HG03097 (cell line): ENCODE measurements around the gene SUPT20HL2.
"Not testable (repeated sequence)": the region's sequence is repeated elsewhere in the genome, so short reads cannot be mapped to it uniquely, and the experiment has no call there.

ENCODE experiments used
- ATAC-seq: cut with Tn5 transposase; IDR thresholded peaks from one replicate; pipeline ENCODE4 v1.9.1; 2021; ENCODE audit not compliant: unreplicated experiment, low FRiP score

The SUPT20HL2 gene

DNA sequence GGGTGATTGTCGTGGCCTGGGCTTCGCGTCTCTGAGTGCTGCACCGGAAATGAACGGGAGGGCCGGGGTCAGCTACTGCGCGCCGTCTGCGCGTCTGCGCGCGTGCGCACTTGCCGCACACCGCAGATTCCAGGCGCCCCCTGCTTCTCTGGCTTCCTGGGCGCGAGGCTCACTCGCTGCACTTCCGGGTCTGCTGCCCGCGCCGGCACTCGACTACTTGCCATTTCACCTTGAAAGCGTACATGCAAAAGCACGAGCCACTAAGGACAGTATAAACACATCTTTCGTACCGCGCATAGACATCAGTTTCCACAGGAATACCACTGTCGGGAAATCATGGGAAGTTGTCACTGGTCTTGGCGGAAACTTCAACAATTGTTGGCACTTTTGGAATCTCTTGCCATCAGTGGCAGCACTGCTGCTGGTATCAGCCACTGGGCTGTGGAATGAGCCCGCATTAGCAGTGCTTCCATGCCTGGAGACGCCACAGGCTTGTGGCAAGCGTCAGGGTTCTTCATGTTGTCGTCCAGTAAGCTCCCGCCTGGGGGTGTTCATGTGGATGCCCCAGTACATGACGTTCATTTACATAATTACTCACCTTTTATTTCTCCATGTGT is at the start of gene SUPT20HL2:
TSS of gene SUPT20HL2 (minus strand) at position 51 of the 617 bp plus-strand sequence. CDS start 754 bp downstream, outside the sequence.
- ATAC-seq: no peak

DNA sequence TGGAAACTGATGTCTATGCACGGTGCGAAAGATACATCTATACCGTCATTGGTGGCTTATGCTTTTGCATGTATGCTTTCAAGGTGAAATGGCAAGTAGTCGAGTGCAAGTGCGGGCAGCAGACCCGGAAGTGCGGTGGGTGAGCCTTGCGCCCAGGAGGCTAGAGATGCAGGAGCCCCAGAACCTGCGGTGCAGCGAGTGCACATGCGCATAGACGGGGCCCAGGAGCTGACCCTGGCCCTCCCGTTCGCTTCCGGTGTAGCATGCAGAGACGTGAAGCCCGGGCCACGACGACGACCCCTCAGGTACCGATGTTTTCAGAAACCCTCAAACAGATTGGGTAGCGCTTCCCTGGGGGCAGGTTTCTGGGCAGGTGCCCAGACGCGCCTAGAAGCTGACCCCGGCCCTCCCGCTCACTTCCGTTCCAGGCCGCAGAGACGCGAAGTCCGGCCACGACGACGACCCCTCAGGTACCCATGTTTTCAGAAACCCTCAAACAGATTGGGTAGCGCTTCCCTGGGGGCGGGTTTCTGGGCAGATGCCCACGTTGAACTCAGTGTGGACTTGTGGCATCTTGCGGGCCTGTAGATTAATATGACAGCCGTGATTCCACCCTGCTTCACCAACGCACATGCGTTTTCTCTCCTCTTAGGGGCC is 48.3 kb upstream of the SUPT20HL2 start:
- not testable (repeated sequence) for ATAC-seq

DNA sequence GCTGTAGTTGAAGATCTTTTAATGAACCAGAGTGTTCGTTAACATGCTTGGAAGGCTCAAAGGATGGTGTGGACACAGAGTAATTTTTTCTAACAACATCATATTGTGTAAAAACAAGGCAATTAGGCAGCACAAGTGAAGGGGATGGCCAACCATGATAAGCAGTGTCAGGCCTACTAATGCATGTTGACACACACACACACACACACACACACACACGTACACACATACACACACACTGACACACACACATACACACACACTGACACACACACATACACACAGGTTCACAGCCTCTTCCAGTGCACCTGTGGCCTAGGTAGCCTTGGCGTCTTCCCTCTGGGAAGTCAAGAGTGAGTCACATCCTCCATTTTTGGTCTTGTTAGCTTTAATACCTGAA is 46.4 kb upstream of the SUPT20HL2 start, which contains the start of gene SUPT20HL1:
TSS of gene SUPT20HL1 (plus strand) at position 368 of the 400 bp plus-strand sequence. CDS start 2,122 bp downstream, outside the sequence.
- ATAC-seq: no peak

DNA sequence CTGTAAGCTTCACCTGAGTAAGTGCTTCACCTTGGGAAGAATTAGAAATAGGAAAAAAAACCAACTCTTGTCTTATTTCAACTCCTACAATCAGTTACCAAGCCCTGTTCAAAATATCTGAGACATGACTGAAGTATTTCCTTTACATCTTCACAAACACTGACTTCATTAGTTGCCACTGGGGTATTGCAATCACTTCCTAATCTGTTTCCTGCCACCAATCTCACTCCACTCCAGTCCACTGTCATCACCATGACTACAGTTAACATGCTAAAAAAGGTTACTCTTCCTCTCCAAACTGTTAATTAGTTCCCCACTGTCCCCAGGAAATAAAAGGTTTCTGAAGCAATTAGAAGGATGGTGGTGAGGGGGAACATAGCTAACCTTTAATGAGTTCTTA is 43.2 kb upstream of the SUPT20HL2 start:
- no peak for ATAC-seq

DNA sequence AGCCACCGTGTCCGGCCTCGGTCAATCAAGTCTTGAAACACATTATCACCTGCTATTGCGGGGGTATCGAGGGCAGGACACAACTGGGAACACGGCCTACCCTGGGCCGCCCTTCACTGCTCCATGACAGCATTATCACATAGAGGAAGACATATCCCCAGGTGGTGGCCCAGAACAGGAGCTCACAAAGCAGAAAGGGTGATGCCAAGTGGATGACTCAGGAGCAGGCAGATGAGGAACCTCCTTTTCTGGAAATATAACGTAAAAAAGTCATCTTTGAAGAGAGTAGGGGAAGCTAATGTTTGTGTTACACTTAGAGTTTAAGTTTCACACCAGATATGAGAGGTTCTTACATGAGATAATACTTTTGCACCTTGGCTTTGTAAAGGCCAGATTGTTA is 41.2 kb upstream of the SUPT20HL2 start:
- no peak for ATAC-seq

DNA sequence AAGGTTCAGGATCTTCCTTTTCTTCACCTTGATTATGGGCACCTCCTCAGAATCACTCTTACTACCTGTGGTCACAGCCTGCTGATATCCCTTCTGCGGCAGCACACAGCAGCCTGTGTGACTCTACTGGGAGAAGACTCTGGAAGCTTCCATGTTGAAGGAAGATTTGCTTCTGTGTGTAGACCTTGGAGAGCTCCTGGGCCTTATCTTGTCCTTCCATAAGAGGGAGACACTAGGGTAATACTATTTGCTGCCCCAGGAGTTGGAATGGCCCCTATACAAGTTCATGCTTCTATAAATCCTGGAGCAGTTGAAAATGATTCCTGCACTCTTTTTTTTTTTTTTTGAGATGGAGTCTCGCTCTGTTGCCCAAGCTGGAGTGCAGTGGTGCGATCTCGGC is 36.3 kb upstream of the SUPT20HL2 start:
- ATAC-seq: no peak

DNA sequence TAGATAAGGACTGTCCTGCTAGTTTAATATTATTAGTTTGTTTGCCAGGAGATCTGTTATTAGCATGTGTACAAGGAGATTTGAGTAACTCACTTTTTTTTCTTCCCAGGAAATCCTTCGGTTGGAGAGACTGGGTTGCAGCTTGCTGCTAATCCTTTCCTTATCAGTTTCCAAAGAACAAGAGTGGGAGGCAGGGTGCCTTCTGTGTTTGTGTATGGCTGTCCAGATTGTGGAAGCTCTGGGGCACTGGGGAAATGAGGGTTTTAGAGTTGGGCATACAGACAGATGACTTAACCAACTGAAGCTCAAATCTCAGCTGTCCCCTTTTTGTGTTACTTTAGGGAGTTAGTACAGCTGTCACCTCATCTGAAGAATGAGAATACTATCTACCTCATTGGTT is 34.0 kb upstream of the SUPT20HL2 start:
- ATAC-seq: no peak

DNA sequence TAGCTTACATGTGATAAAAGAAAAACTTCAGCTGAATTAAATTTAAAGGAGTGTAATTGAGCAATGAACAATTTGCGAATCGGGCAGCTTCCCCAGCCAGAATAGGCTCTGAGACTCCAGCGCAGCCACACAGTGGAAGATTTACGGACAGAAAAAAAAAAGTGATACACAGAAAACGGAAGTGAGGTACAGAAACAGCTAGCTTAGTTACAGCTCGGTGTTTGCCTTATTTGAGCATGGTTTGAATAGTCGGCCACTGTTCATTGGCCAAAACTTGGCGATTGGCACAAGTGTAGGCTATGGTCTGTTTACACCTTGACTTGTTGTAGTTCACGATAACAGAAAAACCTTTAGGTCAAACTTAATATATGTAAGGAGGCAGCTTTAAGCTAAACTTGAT is 29.9 kb upstream of the SUPT20HL2 start:
- peak; percentile 79 for ATAC-seq

DNA sequence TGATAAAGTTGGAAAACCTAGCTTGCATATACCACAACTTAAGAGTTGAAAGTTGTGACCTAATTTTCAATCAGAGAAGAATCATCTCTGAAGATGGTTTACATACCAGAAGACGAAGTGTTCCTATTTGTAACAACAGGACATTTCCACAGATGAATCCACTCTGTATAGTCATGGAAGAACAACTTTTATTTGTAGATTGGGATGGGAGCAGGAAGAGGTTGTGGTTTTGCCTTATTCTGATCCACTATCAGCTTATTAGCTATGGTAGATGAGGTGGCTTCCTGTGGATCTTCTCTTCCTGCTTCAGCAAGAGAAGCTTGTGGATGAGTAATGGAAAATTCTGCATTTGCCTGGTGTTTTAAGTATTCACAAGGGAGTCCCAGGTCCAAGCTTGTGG is 27.9 kb upstream of the SUPT20HL2 start:
- no peak for ATAC-seq

DNA sequence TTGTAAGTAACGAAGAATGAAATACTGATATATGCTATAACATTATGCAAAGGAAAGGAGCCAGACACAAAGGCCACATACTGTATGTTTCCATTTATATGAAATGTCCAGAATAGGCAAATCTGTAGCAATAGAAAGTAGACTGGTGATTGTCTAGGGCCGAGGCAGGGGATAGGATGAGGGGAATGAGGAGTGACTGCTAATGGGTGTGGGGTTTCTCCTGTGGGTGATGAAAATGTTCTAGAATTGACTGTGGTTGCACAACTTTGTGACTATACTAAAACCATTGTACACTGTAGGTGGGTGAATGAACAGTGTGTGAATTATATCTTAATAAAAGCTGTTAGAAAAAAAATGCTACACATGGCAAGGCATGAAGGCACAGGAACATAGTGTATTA is 26.6 kb upstream of the SUPT20HL2 start:
- no peak for ATAC-seq

DNA sequence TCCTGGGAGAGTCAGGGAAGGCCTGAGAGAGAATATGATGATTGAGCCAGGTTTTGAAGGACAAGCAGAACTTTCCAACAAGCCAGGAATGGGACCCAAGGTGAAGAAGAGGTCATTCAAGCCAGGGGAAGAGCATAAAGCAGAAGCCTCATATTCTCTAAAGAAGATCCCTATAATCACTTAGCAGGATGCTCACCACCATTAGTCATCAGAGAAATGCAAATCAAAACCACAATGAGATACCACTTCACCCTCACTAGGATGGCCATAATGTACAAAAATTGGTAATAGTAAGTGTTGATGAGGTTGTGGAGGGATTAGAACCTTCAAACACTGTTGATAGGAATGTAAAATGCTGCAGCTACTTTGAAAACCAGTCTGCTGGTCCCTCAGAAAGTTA is 26.0 kb upstream of the SUPT20HL2 start:
- ATAC-seq: no peak

DNA sequence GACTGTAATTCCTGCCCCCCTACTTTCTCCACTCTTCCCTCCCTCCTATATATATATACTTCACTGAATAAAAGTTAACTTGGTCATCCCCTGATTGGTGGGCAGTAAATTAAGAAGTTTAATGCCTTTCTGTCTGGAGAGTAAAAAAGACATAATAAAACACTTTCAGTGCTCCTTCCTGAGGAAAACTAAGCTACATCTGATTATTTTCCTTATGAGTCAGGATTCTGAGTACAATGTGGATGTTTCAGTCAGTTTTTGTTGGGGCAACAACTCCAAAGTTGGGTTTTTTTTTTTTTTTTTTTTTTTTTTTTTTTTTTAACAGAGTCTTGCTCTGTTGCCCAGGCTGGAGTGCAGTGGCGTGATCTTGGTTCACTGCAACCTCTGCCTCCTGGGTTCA is 22.0 kb upstream of the SUPT20HL2 start:
- no peak for ATAC-seq

DNA sequence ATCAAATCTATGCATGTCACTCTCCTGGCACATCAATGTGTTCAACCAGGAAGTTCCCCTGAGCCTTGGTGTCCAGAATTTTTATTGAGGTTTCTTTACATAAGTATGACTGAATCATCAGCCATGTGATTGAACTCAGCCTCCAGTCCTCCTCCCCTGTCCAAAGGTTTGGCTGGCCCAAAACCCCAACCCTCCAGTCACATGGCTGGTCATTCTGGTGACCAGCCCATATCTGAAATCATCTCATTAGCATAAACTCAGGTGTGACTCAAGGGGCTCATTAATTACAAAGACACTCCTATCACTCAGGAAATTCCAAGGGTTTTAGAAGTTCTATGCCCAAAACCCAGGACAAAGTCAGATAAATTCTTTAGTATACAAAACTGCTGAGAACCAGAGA is 20.6 kb upstream of the SUPT20HL2 start:
- no peak for ATAC-seq

DNA sequence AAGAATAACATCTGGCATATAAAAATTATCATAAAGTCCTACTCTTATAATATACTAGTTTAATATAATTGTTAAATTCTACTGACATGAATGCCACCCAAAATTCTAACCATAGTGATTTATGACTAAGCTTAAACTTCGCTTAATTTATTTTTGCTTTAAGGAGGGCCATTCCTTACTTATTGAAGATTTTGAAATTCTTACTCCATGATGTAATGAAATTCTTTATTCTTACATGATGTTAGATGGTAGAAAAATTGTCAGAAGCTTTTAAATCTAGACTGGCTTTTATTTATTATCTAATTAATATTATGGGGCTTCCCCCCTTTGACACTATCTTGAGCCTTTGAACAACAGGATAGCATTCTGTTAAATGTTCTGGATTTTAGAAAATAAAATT is 19.5 kb upstream of the SUPT20HL2 start:
- ATAC-seq: no peak

DNA sequence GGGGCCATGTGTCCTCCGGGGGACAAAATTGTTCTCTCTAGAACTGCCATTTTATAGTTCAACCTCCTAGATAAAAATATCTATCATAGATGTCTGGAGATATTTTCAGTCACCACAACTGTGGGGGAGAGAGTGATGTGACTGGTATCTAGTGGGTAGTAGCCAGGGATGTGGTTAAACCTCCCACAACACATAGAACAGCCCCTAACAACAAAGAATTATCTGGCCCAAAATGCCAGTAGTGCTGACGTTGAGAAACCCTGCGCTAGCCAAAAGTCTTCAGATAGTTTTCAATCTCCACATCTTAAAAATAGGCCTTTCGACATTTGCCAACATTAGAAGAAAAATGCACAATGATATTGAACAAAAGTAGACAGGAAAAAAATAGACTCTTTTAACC is 19.0 kb upstream of the SUPT20HL2 start:
- no peak for ATAC-seq

DNA sequence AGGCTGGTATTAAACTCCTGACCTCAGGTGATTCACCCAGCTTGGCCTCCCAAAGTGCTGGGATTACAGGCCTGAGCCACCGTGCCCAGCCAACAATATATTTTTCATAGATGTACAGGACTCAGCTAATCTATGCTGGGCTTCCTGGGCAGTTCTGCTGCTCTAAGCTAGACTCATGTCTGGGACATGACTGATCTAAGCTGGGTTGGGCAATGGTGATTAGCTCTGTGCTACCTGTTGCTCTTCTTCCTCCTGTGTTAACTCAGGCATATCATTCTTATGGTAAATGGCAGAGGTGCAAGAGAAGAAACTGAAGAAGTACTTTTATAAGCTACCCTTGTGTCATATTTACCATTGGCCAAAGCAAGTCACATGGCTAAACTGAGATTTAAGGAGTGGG is 11.4 kb upstream of the SUPT20HL2 start:
- no peak for ATAC-seq

DNA sequence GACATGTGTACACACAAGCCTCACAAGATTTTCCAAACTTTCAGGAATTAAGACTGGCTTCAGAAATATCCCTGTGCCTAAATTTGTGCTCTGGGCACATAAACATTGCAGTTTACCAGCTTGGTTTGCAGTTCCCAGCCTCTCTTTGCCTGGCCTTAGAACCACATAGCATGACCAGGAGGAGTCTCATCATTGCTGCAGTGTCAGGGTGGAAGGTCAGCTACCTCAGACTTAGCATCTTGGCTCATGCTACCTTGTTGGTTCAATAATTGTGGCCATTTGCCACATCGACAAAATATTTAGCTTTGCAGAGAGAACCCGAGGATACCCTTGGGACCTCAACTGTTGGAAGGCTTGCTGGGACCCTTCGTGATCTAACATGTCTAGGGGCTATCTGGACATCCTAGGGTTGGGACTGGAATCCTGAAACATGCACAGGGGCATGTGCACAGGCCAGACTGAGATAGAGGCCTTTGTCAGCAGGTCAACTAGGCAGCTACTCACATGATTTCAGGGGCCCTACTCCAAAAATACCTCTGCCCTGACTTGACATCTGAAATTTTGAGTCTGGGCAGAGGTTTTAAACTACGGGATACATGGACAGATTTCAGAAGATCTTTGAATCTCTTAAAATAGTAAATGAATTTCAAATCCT is 8.0 kb upstream of the SUPT20HL2 start:
- ATAC-seq: no peak

DNA sequence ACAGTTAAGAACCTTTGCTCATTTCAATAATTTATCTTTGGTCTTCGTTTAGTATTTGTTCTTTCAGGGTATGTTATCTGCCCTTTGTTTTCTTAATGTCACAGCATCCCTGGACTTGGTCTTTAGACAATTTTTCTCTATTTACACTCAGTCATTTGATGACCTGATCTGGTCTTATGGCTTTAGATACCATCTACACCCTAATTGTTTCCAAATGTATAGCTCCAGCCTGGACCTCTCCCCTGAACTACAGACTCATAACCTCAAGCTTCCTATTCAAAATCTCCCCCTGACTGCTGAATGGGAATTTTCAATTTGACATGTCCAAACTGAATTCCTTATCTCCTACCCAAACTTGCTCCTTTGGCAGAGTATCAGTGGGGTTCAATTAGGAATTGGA is 3.7 kb upstream of the SUPT20HL2 start:
- no peak for ATAC-seq

DNA sequence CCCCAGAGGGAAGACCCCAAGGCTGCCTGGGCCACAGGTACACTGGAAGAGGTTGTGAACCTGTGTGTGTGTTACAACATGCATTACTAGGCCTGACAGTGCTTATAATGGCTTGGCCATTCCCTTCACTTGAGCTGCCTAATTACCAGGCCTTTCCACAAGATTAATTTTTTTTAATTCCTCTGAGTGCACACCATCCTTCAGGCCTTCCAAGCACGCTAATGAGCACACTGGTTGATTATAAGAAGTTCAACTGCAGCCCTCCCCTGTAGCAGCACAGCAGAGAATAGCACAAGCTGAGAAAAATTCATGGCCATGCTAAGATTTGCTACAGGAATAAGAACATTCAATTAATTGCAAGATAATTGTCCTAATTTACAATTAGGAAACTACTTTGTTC is 2.2 kb upstream of the SUPT20HL2 start:
- ATAC-seq: no peak

DNA sequence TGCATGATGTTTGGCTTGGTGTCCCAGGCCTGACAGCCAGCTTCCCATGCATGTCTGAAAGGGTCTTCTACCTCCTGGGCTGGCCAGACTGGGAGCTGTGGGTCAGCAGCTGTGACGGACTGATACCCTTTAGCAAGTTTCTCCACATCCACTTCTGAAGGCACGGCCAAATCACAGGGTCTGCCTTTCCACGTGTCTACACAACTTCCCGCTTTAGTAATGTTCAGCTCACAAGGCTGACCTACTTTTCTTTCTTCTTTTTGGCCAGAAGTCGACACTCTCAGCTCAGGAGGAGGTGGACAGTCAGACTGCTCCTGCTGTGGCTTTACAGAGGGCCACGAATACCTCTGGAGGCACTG is 1.6 kb downstream of the SUPT20HL2 start:
- ATAC-seq: not testable (repeated sequence)

DNA sequence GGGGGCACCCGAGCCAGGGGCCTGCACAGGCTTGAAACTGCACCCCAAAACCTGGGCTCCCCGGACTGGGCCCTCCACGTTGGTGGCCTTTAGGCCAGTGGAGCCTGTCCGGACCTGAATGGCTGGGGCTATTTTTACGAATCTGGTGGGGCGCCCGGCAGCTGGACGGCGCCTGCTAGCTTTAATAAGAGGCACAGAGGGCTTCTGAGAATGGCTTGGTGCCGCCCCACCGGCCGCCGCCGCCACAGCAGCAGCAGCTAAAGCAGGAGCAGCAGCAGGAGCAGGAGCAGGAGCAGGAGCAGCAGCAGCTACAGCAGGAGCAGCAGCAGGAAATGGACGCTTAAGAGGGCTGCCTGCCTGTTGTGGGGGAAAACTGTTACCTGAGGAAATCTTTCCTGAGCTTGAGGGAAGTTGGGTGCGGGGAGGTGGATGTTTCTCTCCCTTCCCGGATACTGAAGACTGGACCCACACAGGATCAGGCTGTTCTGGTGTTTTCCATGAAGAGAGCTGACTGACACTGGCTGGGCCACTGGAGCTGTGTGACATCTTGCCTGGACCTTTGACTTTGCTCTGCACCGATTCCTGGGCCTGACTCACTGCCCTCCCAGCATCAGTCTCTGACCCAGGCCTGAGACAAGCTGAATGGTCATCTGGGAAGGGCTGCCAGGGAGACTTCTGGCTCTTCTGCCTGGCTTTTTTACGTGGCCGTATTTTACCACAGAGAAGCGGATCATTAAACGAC is 2.2 kb downstream of the SUPT20HL2 start:
- ATAC-seq: not testable (repeated sequence)
